ENCODE measurements around the gene DGKB. TPM values are rescaled to one million over a fixed set of nuclear protein-coding genes. Genes with fewer than 3 reads are reported as not detected.

Gene DGKB
- total and polyA plus RNA-seq, 12 donors, result 0.07 to 5.8 (median 1.5) TPM; not detected in 3

- no peak overlapping the region for H3K4me3 ChIP-seq
- WGBS, 4 donors, result 63 to 75% (median 66%) methylated on average over 2 of the region's 2 CpGs
- no peaks in the 10 kb centered on the region for H3K27me3 ChIP-seq
- H3K9me3 ChIP-seq (replicated peaks in 1 of 3), result no peaks in the 10 kb centered on the region
- no peaks in the 10 kb centered on the region for H3K4me1 ChIP-seq (replicated peaks in 1 of 2)
- H3K27ac ChIP-seq, result no peak overlapping the region
- H3K36me3 ChIP-seq (replicated peaks in 1 of 2), result no peaks in the 10 kb centered on the region
- TF ChIP-seq POLR2A (IDR thresholded peaks at IDR 0.05) (no peak), CTCF (IDR thresholded peaks at IDR 0.05) (no peak)
- DNase-seq, result no peak
- intact Hi-C loops (cut with DNase I), result no loop called here
Observed at GRCh38 chr7:14765731-14766130, 136.8 kb downstream of the DGKB start.

- Histone ChIP-seq H3K4me3 (no peak overlapping the region), H3K9me3 (replicated peaks in 1 of 3) (no peaks in the 10 kb centered on the region), H3K36me3 (replicated peaks in 1 of 2) (no peaks in the 10 kb centered on the region), H3K27ac (no peak overlapping the region), H3K27me3 (no peaks in the 10 kb centered on the region), H3K4me1 (replicated peaks in 1 of 2) (no peaks in the 10 kb centered on the region)
- DNase-seq, result no peak
- 15 to 61% (median 55%) methylated on average over 1 of the region's 1 CpG for WGBS, 4 donors
- TF ChIP-seq CTCF (IDR thresholded peaks at IDR 0.05), result no peak
- TF ChIP-seq POLR2A (IDR thresholded peaks at IDR 0.05), result no peak
- intact Hi-C loops (cut with DNase I), result no loop called here
Observed at GRCh38 chr7:14762561-14762960, 140.0 kb downstream of the DGKB start.

- 49 to 60% (median 55%) methylated on average over 4 of the region's 4 CpGs for WGBS, 4 donors
- Histone ChIP-seq H3K4me3 (no peak overlapping the region), H3K27ac (no peak overlapping the region), H3K9me3 (replicated peaks in 1 of 3) (no peaks in the 10 kb centered on the region), H3K27me3 (no peaks in the 10 kb centered on the region), H3K36me3 (replicated peaks in 1 of 2) (no peaks in the 10 kb centered on the region), H3K4me1 (replicated peaks in 1 of 2) (no peaks in the 10 kb centered on the region)
- peak; percentile 8 to 86 (median 31) for DNase-seq
- TF ChIP-seq POLR2A (IDR thresholded peaks at IDR 0.05) (no peak), CTCF (IDR thresholded peaks at IDR 0.05) (no peak)
- intact Hi-C loops (cut with DNase I), result no loop called here
Observed at GRCh38 chr7:14761510-14762296, 140.8 kb downstream of the DGKB start.

DNA sequence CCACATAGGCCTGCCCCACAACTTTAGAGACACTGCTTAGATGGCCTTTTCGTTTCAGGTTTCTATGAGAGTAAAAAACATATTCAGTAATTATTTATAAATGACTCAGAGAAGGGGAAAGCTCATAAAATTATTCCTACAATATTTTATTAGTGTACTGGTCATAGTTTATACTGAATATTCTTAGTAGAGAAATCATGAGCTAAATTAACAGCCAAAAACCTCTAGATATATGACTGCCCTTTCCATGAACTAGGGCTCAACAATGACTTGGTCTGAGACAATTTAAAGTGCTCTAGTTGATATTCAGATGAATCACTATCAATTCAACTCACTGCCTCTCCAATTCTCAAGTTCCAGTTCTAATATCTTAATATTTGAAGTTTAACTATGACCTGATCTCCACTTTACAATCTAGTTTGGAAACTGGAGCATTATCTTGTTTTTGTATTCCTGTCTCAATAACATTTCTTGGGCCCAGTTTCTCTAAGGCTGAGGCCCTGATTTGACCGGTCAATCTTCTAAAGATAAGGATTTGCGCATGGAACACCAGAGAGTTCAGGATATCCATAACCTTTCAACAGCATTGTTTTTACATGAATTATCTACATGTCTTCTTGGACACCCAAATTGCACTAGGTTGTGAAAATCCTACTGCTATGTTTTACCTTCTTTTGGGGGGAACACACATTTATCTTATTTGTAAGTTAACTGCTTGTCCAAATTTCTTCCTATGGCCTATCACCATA lies 141.6 kb downstream of the DGKB start:
- no peak for TF ChIP-seq CTCF (IDR thresholded peaks at IDR 0.05)
- TF ChIP-seq POLR2A (IDR thresholded peaks at IDR 0.05), result no peak
- intact Hi-C loops (cut with DNase I), result no loop called here
- H3K27ac ChIP-seq, result no peak overlapping the region

More for the DNA sequence above, 141.6 kb downstream of the DGKB start:
- H3K4me3 ChIP-seq, result no peak overlapping the region
- no peaks in the 10 kb centered on the region for H3K36me3 ChIP-seq (replicated peaks in 1 of 2)
- no peaks in the 10 kb centered on the region for H3K27me3 ChIP-seq
- no peak for DNase-seq
- no peaks in the 10 kb centered on the region for H3K4me1 ChIP-seq (replicated peaks in 1 of 2)
- no peaks in the 10 kb centered on the region for H3K9me3 ChIP-seq (replicated peaks in 1 of 3)
- WGBS, 4 donors, result 66 to 92% (median 70%) methylated on average over 3 of the region's 3 CpGs

All from adrenal gland (tissue), 12 donors.